ENCODE data around the gene ATP1A2. TPM values are rescaled to one million over a fixed set of nuclear protein-coding genes. Genes with fewer than 3 reads are reported as not detected.
A peak's percentile ranks its signal among the peaks of the same experiment; 100 is the strongest.

Gene ATP1A2
- total RNA-seq, 2 donors from 2014 or later: 146 to 228 TPM

DNA sequence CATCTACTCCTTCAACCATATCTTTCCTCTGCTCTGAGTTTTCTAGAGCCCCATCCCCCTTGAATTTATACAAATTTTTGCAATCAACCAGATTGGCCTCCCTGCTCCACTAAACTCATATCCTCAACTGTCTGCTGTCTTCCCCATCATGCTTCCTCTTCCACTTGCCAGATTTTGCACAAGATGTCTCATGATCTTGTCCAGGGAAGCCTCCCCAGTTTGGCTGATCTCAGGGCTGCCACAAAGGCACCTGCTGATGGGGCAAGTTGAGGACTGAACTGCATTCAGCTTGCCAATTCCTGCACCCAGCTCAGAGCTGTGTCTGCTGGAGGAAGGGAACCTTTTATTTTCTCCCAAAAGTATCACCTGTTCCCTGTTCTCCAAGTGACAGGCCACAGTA, 38.1 kb upstream of the ATP1A2 start:
- Histone ChIP-seq H3K27me3 (no peaks in the 10 kb centered on the region), H3K27ac (no peak overlapping the region), H3K36me3 (no peaks in the 10 kb centered on the region), H3K9me3 (no peaks in the 10 kb centered on the region), H3K4me1 (no peaks in the 10 kb centered on the region), H3K4me3 (no peak overlapping the region)
- TF ChIP-seq, protein P1, sequence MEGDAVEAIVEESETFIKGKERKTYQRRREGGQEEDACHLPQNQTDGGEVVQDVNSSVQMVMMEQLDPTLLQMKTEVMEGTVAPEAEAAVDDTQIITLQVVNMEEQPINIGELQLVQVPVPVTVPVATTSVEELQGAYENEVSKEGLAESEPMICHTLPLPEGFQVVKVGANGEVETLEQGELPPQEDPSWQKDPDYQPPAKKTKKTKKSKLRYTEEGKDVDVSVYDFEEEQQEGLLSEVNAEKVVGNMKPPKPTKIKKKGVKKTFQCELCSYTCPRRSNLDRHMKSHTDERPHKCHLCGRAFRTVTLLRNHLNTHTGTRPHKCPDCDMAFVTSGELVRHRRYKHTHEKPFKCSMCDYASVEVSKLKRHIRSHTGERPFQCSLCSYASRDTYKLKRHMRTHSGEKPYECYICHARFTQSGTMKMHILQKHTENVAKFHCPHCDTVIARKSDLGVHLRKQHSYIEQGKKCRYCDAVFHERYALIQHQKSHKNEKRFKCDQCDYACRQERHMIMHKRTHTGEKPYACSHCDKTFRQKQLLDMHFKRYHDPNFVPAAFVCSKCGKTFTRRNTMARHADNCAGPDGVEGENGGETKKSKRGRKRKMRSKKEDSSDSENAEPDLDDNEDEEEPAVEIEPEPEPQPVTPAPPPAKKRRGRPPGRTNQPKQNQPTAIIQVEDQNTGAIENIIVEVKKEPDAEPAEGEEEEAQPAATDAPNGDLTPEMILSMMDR (IDR thresholded peaks at IDR 0.05): no peak
- no peak for DNase-seq (ENCODE audit: low spot score)

DNA sequence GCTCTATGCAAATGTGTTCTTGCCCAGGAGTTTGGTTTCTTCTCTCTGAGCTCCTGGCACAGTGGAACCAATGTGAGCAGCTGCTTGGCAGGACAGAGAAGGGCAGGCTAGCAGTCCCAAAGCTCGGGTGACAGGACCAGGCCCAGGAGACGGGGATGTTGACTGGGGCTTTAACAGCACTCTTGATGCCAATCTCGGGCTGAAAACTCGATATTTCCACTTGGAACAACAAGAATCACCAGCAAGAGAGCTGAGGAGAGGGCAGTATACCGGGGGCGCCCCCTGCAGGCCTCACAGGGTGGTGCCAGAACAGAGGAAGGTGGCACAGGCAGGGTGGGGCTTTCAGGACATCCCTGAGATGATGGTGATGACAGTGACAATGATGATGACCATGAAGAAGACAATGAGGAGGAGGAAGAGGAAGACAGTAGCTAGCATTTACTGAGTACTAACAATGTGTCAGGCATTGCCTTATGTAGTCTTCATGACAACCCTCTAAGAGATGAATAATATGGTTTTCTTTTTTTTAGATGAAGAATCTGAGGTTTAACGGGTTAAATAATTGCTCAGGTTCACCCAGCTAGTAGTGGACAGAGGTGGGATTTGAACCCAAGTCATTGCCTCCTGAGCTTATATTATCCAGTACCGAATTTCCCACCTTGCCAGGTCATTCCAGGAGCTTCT, 36.9 kb upstream of the ATP1A2 start:
- Histone ChIP-seq H3K4me1 (peaks cover 0 to 2% of the 10 kb centered on the region in 2 donors), H3K4me3 (no peak overlapping the region), H3K27me3 (no peaks in the 10 kb centered on the region), H3K27ac (no peak overlapping the region), H3K36me3 (no peaks in the 10 kb centered on the region), H3K9me3 (no peaks in the 10 kb centered on the region)
- no peak for DNase-seq (ENCODE audit: low spot score)
- TF ChIP-seq, protein P1 (IDR thresholded peaks at IDR 0.05): peak in 1 of 2 donors; percentile 69

DNA sequence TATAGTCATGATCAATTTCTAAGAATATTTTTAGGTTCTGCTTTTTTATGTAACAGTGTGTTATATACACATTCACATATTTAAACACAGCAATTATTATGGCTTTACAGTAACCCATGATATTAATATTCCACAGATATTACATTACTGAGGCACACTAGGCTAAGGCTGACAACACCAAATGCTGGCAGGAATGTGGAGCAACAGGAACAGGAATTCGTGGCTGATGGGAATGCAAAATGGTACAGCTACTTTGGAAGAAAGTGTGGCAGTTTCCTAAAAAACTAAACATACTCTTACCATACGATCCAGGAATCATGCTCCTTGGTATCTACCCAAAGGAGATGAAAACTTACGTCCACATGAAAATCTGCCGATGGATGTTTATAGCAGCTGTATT, 36.1 kb upstream of the ATP1A2 start:
- H3K4me1 ChIP-seq: peaks cover 0 to 10% of the 10 kb centered on the region in 2 donors
- no peak for DNase-seq (ENCODE audit: low spot score)
- H3K36me3 ChIP-seq: no peaks in the 10 kb centered on the region
- no peak overlapping the region for H3K4me3 ChIP-seq
- no peaks in the 10 kb centered on the region for H3K9me3 ChIP-seq
- no peak overlapping the region for H3K27ac ChIP-seq
- TF ChIP-seq, protein P1 (IDR thresholded peaks at IDR 0.05): no peak
- no peaks in the 10 kb centered on the region for H3K27me3 ChIP-seq

DNA sequence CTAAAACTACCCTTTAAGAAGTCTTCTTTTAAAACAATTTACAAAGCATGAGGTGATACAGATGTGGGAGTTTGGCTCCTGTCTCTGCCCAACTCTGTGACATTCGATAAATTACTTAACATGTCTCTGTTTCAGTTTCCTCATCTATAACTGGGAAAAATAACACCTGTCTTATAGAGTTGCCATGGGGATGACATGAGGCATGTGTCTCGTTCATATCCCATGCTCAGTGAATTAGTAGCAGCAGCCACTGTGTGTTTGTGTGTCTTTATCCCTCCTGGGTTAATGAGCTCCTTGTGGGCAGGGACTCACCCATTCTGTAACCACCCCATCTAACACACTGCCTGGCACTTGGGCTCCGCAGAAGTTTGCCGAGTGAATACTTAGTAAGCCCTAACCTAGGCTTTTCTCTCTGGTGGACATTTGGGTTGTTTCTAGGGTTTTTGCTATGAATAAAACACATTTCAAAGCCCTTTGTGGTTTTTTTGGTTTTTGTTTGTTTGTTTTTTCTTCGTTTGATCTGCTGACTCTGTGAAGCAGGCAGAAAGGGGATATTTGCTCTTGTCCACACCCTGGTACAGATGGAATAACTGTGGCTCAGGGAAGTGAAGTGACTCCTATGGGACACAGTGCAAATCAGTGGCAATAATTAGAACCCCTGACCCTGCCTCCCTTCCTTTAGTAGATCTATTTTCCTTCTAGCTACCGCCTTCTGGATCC, 35.0 kb upstream of the ATP1A2 start:
- Histone ChIP-seq H3K4me1 (peaks cover 0 to 11% of the 10 kb centered on the region in 2 donors), H3K27ac (no peak overlapping the region), H3K4me3 (no peak overlapping the region), H3K36me3 (no peaks in the 10 kb centered on the region), H3K27me3 (no peaks in the 10 kb centered on the region), H3K9me3 (no peaks in the 10 kb centered on the region)
- no peak for DNase-seq (ENCODE audit: low spot score)
- TF ChIP-seq, protein P1 (IDR thresholded peaks at IDR 0.05): no peak

DNA sequence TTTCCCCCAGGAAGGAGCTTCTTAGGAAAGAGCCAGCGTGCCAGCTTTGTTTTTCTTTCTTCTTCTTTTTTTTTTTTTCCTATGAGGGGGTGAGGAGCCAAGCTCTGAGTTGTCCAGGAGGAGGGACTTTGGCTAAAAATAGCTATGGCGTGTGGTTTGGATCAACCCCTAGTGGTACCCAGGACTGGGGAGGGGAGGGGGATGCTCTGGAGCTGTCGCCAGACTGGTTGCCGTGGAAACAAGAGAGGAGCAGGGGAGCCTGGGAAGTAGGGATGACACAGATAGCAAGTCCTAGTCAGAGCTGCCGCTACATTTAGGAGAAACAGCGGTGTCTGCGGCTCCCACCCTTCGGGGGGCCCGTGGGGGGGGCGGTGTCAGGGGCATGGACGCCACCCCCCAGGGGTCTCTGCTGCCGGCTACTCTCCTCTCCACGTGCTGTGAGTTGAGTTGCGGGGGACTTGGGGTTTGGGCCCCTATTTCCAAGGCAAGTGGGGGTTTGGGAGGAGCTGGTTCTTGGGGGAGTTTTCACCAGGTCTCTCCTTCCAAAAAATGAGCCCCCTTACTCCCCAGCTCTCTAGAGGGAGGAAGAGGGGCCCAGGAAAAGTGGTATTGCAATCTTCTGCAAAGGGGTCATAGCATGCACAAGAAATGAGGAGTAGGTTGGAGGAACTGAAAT, 34.2 kb upstream of the ATP1A2 start, which contains the start of gene KCNJ9:
Gene KCNJ9 (plus strand): TSS at position 278 of the 676 bp plus-strand sequence. CDS start 2,493 bp downstream, outside the sequence.
- no peak within 1 kb of the TSS for H3K27ac ChIP-seq
- peaks cover 0 to 11% of the 10 kb centered on the region in 2 donors for H3K4me1 ChIP-seq
- no peak within 1 kb of the TSS for H3K4me3 ChIP-seq
- TF ChIP-seq, protein P1 (IDR thresholded peaks at IDR 0.05): no peak
- H3K9me3 ChIP-seq: no peaks in the 10 kb centered on the region
- DNase-seq (ENCODE audit: low spot score): no peak
- H3K36me3 ChIP-seq: no peaks in the 10 kb centered on the region
- no peaks in the 10 kb centered on the region for H3K27me3 ChIP-seq
